GM23338 (cell line): ENCODE data around the gene FAM241B. TPM values are rescaled to one million over a fixed set of nuclear protein-coding genes. Genes with fewer than 3 reads are reported as not detected.

Source experiments
- ATAC-seq: fragments of 200-7000 bp; cut with Tn5 transposase; 3 replicates; pipeline ENCODE4 v1.9.1; 2020
- DNase-seq: peaks from one replicate; pipeline ENCODE4 v3.0.0-alpha.2; 2015; ENCODE audit warnings: low spot score
- H2AFZ ChIP-seq: fragments of 200-600 bp; sonication (generic); 2 replicates; pipeline ENCODE4 v1.8.0; 2016; ENCODE audit warnings: antibody characterized with exemption, mild to moderate bottlenecking, moderate library complexity
- H3F3A ChIP-seq: fragments of 200-600 bp; sonication (generic); replicated peaks from 2 replicates; pipeline ENCODE4 v1.8.0; 2017; ENCODE audit warnings: antibody characterized with exemption, mixed run types, low read depth
- H3K27ac ChIP-seq: fragments of 200-600 bp; sonication (generic); 2 replicates; pipeline ENCODE4 v1.6.1; 2016; ENCODE audit warnings: low read depth
- H3K27me3 ChIP-seq: fragments of 200-600 bp; sonication (generic); 2 replicates; pipeline ENCODE4 v1.8.0; 2016; ENCODE audit warnings: mild to moderate bottlenecking, mixed run types, moderate library complexity; ENCODE audit not compliant: insufficient read depth
- H3K36me3 ChIP-seq: fragments of 200-600 bp; sonication (generic); 2 replicates; pipeline ENCODE4 v1.8.0; 2016; ENCODE audit warnings: mild to moderate bottlenecking; ENCODE audit not compliant: insufficient read depth
- H3K4me1 ChIP-seq: fragments of 200-600 bp; sonication (generic); 2 replicates; pipeline ENCODE4 v1.8.0; 2016; ENCODE audit warnings: mild to moderate bottlenecking, moderate library complexity; ENCODE audit not compliant: insufficient read depth
- H3K4me2 ChIP-seq: fragments of 200-600 bp; sonication (generic); 2 replicates; pipeline ENCODE4 v1.7.1; 2017; ENCODE audit warnings: mixed run types
- H3K4me3 ChIP-seq: fragments of 200-600 bp; sonication (generic); 2 replicates; pipeline ENCODE4 v1.6.1; 2016; ENCODE audit warnings: mixed run types
- H3K79me2 ChIP-seq: fragments of 200-600 bp; sonication (generic); replicated peaks from 2 replicates; pipeline ENCODE4 v1.8.0; 2017; ENCODE audit warnings: mild to moderate bottlenecking; ENCODE audit not compliant: insufficient read depth
- H3K9me2 ChIP-seq: fragments of 200-600 bp; sonication (generic); 2 replicates; pipeline ENCODE4 v1.8.0; 2017; ENCODE audit not compliant: insufficient read depth
- H4K20me1 ChIP-seq: fragments of 200-600 bp; sonication (generic); replicated peaks from 2 replicates; pipeline ENCODE4 v1.8.0; 2017; ENCODE audit warnings: mild to moderate bottlenecking; ENCODE audit not compliant: insufficient read depth
- H3K27ac Mint-ChIP-seq: 2 replicates; pipeline ENCODE4 v1.8.0; 2020; ENCODE audit warnings: inconsistent platforms, mild to moderate bottlenecking, moderate library complexity, mixed read lengths
- H3K27me3 Mint-ChIP-seq: 3 replicates; pipeline ENCODE4 v1.8.0; 2022; ENCODE audit warnings: low read depth, mild to moderate bottlenecking, moderate library complexity, mixed read lengths, inconsistent platforms; ENCODE audit not compliant: insufficient read depth, poor library complexity
- H3K36me3 Mint-ChIP-seq: 3 replicates; pipeline ENCODE4 v1.8.0; 2021; ENCODE audit warnings: low read depth, mild to moderate bottlenecking, inconsistent platforms, moderate library complexity, mixed read lengths
- H3K4me1 Mint-ChIP-seq: 3 replicates; pipeline ENCODE4 v1.8.0; 2020; ENCODE audit warnings: mild to moderate bottlenecking, inconsistent platforms, mixed read lengths
- H3K4me3 Mint-ChIP-seq: 3 replicates; pipeline ENCODE4 v1.8.0; 2021; ENCODE audit warnings: moderate library complexity, mild to moderate bottlenecking, inconsistent platforms, mixed read lengths
- H3K9me3 Mint-ChIP-seq: 3 replicates; pipeline ENCODE4 v1.8.0; 2020; ENCODE audit warnings: moderate library complexity, mild to moderate bottlenecking, inconsistent platforms, mixed read lengths
- CREB1 ChIP-seq: fragments of 250-450 bp; sonication (Bioruptor Pico); IDR thresholded peaks from 2 replicates; pipeline ENCODE4 v1.5.0; 2020; ENCODE audit warnings: low read depth, mild to moderate bottlenecking, moderate library complexity
- CTCF ChIP-seq, 2 experiments: fragments of 200-600 bp in 1 of 2; sonication (generic) in 1 of 2; conservative IDR thresholded peaks; 2 replicates each; pipeline versions ENCODE4 v1.5.1 to v1.6.1; 2016 to 2017; ENCODE audit warnings: antibody characterized with exemption in 2 of 2, low read depth in 2 of 2, mild to moderate bottlenecking in 2 of 2, moderate library complexity in 1 of 2
- EZH2 ChIP-seq: fragments of 200-600 bp; sonication (generic); IDR thresholded peaks from one replicate; pipeline ENCODE4 v1.8.0; 2017; ENCODE audit warnings: antibody characterized with exemption, mild to moderate bottlenecking, low read depth; ENCODE audit not compliant: unreplicated experiment
- EZH2phosphoT487 ChIP-seq: fragments of 200-600 bp; sonication (generic); IDR thresholded peaks from one replicate; pipeline ENCODE4 v1.8.1; 2018; ENCODE audit warnings: antibody characterized with exemption; ENCODE audit not compliant: unreplicated experiment
- NANOG ChIP-seq: IDR thresholded peaks from 2 replicates; pipeline ENCODE4 v1.6.1; 2016; ENCODE audit warnings: antibody characterized with exemption, borderline replicate concordance
- POLR2AphosphoS5 ChIP-seq: IDR thresholded peaks from 2 replicates; pipeline ENCODE4 v1.6.1; 2016; ENCODE audit warnings: antibody characterized with exemption, low read depth
- STAT1 ChIP-seq: IDR thresholded peaks from one replicate; pipeline ENCODE4 v1.6.1; 2016; ENCODE audit warnings: antibody characterized with exemption; ENCODE audit not compliant: unreplicated experiment
- ZNF114 ChIP-seq: fragments of 250-450 bp; sonication (Bioruptor Pico); IDR thresholded peaks from 2 replicates; pipeline ENCODE4 v1.5.0; 2020; ENCODE audit warnings: mild to moderate bottlenecking, moderate library complexity
- ZNF331 ChIP-seq: fragments of 250-450 bp; sonication (Bioruptor Pico); IDR thresholded peaks from 2 replicates; pipeline ENCODE4 v1.5.0; 2020; ENCODE audit warnings: low read depth, mild to moderate bottlenecking, moderate library complexity
- polyA plus RNA-seq: library from polyadenylated mRNA; unstranded; fragments of >200 nt; fragmentation: Nextera tagmentation; extraction: Ambion mirVana; gene quantifications from 2 replicates; pipeline ENCODE4 v1.2.1, GENCODE V29; 2016
- total RNA-seq: library from RNA; depleted of rRNA; stranded (reverse); fragments of >200 nt; shearing (Covaris generic); gene quantifications from 2 replicates; pipeline ENCODE4 v1.2.3, GENCODE V29; 2014
- TF ChIP-seq, protein P1 (sequence below): IDR thresholded peaks from 2 replicates; pipeline ENCODE4 v1.6.1; 2016; ENCODE audit warnings: antibody characterized with exemption
- TF ChIP-seq, protein P2 (sequence below): fragments of 250-450 bp; sonication (Bioruptor Pico); IDR thresholded peaks from 2 replicates; pipeline ENCODE4 v1.5.0; 2020; ENCODE audit warnings: mild to moderate bottlenecking, moderate library complexity

FAM241B gene
- total and polyA plus RNA-seq, 2 experiments from 2014 or later: 6.7 to 28.3 TPM

- Histone ChIP-seq H3K9me2 (no peaks in the 10 kb centered on the region), H3K4me1 (peaks cover 5% of the 10 kb centered on the region), H4K20me1 (no peaks in the 10 kb centered on the region), H3K27me3 (no peaks in the 10 kb centered on the region), H2AFZ (0 out of 2 replicates have a peak overlapping the region, but pooled peaks have one; percentile 69), H3K36me3 (no peaks in the 10 kb centered on the region), H3K4me3 (no peak overlapping the region), H3F3A (no peaks in the 10 kb centered on the region), H3K4me2 (no peak overlapping the region), H3K27ac (no peak overlapping the region), H3K79me2 (no peaks in the 10 kb centered on the region)
- peak; percentile 41 for DNase-seq
- Mint-ChIP-seq H3K9me3 (no peaks in the 10 kb centered on the region; the same call in 2 of the 3 replicates), H3K36me3 (no peaks in the 10 kb centered on the region), H3K4me3 (no peak overlapping the region), H3K27ac (no peak overlapping the region), H3K27me3 (peaks cover 12% of the 10 kb centered on the region), H3K4me1 (peaks cover 29% of the 10 kb centered on the region)
- peak; percentile 19 for ATAC-seq
- no peak for TF ChIP-seq POLR2AphosphoS5
- no peak for TF ChIP-seq ZNF331 (CRISPR knock-in tag)
- no peak for TF ChIP-seq EZH2
- TF ChIP-seq STAT1: no peak
- TF ChIP-seq EZH2phosphoT487: no peak
- TF ChIP-seq, protein P1, sequence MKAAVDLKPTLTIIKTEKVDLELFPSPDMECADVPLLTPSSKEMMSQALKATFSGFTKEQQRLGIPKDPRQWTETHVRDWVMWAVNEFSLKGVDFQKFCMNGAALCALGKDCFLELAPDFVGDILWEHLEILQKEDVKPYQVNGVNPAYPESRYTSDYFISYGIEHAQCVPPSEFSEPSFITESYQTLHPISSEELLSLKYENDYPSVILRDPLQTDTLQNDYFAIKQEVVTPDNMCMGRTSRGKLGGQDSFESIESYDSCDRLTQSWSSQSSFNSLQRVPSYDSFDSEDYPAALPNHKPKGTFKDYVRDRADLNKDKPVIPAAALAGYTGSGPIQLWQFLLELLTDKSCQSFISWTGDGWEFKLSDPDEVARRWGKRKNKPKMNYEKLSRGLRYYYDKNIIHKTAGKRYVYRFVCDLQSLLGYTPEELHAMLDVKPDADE: no peak
- TF ChIP-seq NANOG: no peak
- TF ChIP-seq CREB1 (CRISPR knock-in tag): no peak
Observed at GRCh38 chr10:69646185-69647060, 16.4 kb downstream of the FAM241B start.

DNA sequence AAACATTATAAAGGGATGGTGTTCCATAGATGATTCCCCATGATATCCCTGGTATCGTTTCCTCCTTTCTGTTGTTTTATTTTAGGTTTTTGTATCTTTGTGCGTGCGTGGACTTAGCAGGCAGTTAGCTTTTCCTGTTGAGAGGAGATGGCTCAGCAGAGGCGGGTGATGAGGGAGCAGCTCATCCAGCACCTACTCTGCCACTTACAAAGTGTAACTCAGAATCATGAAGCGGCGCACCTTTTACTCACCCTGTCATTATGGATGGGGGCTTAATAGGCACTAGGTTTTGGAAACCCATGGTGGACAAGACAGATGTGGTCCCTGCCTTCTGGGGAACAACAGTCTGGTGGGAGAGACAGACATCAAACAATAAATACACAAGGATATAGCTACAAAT, 17.1 kb downstream of the FAM241B start:
- DNase-seq: no peak
- Mint-ChIP-seq H3K36me3 (no peaks in the 10 kb centered on the region), H3K27me3 (peaks cover 12% of the 10 kb centered on the region), H3K9me3 (no peaks in the 10 kb centered on the region; the same call in 2 of the 3 replicates), H3K4me1 (peaks cover 29% of the 10 kb centered on the region), H3K4me3 (no peak overlapping the region), H3K27ac (no peak overlapping the region)
- Histone ChIP-seq H3K4me2 (no peak overlapping the region), H3K27ac (no peak overlapping the region), H3K9me2 (no peaks in the 10 kb centered on the region), H3K4me1 (peaks cover 5% of the 10 kb centered on the region), H4K20me1 (no peaks in the 10 kb centered on the region), H3K4me3 (no peak overlapping the region), H3K27me3 (no peaks in the 10 kb centered on the region), H3K36me3 (no peaks in the 10 kb centered on the region), H3F3A (no peaks in the 10 kb centered on the region), H2AFZ (no peak overlapping the region), H3K79me2 (no peaks in the 10 kb centered on the region)
- no peak for ATAC-seq
- TF ChIP-seq POLR2AphosphoS5 (no peak), ZNF331 (CRISPR knock-in tag) (no peak), STAT1 (no peak), ZNF114 (CRISPR knock-in tag) (no peak), EZH2phosphoT487 (no peak), CTCF (conservative IDR thresholded peaks at IDR 0.05; ENCODE audit: low read depth in 2 of 2) (no peak), NANOG (no peak), CREB1 (CRISPR knock-in tag) (no peak)
- TF ChIP-seq, protein P2, sequence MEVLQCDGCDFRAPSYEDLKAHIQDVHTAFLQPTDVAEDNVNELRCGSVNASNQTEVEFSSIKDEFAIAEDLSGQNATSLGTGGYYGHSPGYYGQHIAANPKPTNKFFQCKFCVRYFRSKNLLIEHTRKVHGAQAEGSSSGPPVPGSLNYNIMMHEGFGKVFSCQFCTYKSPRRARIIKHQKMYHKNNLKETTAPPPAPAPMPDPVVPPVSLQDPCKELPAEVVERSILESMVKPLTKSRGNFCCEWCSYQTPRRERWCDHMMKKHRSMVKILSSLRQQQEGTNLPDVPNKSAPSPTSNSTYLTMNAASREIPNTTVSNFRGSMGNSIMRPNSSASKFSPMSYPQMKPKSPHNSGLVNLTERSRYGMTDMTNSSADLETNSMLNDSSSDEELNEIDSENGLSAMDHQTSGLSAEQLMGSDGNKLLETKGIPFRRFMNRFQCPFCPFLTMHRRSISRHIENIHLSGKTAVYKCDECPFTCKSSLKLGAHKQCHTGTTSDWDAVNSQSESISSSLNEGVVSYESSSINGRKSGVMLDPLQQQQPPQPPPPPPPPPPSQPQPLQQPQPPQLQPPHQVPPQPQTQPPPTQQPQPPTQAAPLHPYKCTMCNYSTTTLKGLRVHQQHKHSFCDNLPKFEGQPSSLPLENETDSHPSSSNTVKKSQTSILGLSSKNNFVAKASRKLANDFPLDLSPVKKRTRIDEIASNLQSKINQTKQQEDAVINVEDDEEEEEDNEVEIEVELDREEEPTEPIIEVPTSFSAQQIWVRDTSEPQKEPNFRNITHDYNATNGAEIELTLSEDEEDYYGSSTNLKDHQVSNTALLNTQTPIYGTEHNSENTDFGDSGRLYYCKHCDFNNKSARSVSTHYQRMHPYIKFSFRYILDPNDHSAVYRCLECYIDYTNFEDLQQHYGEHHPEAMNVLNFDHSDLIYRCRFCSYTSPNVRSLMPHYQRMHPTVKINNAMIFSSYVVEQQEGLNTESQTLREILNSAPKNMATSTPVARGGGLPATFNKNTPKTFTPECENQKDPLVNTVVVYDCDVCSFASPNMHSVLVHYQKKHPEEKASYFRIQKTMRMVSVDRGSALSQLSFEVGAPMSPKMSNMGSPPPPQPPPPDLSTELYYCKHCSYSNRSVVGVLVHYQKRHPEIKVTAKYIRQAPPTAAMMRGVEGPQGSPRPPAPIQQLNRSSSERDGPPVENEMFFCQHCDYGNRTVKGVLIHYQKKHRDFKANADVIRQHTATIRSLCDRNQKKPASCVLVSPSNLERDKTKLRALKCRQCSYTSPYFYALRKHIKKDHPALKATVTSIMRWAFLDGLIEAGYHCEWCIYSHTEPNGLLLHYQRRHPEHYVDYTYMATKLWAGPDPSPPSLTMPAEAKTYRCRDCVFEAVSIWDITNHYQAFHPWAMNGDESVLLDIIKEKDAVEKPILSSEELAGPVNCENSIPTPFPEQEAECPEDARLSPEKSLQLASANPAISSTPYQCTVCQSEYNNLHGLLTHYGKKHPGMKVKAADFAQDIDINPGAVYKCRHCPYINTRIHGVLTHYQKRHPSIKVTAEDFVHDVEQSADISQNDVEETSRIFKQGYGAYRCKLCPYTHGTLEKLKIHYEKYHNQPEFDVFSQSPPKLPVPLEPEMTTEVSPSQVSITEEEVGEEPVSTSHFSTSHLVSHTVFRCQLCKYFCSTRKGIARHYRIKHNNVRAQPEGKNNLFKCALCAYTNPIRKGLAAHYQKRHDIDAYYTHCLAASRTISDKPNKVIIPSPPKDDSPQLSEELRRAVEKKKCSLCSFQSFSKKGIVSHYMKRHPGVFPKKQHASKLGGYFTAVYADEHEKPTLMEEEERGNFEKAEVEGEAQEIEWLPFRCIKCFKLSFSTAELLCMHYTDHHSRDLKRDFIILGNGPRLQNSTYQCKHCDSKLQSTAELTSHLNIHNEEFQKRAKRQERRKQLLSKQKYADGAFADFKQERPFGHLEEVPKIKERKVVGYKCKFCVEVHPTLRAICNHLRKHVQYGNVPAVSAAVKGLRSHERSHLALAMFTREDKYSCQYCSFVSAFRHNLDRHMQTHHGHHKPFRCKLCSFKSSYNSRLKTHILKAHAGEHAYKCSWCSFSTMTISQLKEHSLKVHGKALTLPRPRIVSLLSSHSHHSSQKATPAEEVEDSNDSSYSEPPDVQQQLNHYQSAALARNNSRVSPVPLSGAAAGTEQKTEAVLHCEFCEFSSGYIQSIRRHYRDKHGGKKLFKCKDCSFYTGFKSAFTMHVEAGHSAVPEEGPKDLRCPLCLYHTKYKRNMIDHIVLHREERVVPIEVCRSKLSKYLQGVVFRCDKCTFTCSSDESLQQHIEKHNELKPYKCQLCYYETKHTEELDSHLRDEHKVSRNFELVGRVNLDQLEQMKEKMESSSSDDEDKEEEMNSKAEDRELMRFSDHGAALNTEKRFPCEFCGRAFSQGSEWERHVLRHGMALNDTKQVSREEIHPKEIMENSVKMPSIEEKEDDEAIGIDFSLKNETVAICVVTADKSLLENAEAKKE: no peak
